ENCODE measurements around the gene RRP1B.
"Not testable (repeated sequence)": the region's sequence is repeated elsewhere in the genome, so short reads cannot be mapped to it uniquely, and the experiment has no call there.

The RRP1B gene

GRCh38 chr21:43667191-43667904 lies 8.0 kb downstream of the RRP1B start:
- DNase-seq (ENCODE audit: low read depth) = no peak

GRCh38 chr21:43669828-43670605 lies 10.7 kb downstream of the RRP1B start:
- no peak for DNase-seq (ENCODE audit: low read depth)

GRCh38 chr21:43675871-43676270 lies 16.5 kb downstream of the RRP1B start:
- no peak for DNase-seq (ENCODE audit: low read depth)

DNA sequence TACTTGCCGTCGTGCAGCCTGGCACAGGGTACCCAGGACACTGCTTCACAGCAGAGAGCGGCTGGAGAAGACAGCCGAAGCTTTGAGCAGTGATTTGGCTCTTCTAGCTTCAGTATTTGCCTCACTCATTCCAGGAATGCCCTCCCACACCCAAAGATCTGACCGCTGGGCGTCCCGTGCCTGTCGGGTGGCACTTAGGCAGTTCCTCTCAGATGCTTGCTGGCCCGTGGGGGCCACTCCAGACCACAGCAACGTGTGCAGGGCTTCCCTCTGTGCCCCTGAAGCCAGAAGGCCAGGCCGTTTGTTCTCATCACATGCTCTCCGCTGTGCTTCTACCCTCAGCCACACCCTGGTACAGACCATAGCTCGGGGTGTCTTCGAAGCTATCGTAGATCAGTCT lies 17.0 kb downstream of the RRP1B start:
- DNase-seq (ENCODE audit: low read depth) = no peak

DNA sequence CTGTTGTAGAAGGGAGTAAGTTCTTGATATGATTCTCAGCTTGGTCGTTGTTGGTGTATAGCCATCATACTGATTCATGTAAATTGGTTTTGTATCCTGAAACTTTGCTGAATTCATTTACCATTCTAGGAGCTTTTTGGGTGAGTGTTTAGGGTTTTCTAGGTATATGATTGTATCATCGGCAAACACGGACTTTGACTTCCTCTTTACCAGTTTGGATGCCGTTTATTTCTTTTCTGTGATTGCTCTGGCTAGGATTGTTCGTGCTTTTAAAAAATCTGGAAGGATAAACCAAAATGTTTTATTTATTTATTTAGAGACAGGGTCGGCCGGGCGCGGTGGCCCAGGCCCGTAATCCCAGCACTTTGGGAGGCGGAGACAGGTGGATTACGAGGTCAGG lies 20.6 kb downstream of the RRP1B start:
- DNase-seq (ENCODE audit: low read depth) = no peak

DNA sequence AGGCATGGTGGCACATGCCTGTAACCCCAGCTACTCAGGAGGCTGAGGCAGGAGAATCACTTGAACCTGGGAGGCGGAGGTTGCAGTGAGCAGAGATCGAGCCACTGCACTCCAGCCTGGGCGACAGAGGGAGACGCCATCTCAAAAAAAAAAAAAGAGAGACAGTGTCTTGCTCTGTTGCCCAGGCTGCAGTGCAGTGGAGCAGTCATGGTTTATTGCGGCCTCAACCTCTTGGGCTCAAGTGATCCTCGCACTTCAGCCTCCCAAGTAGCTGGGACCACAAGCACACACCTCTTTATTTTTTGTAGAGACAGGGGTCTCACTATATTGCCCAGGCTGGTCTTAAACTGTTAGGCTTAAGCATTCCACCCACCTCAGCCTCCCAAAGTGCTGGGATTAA lies 21.1 kb downstream of the RRP1B start:
- DNase-seq (ENCODE audit: low read depth) = not testable (repeated sequence)

DNA sequence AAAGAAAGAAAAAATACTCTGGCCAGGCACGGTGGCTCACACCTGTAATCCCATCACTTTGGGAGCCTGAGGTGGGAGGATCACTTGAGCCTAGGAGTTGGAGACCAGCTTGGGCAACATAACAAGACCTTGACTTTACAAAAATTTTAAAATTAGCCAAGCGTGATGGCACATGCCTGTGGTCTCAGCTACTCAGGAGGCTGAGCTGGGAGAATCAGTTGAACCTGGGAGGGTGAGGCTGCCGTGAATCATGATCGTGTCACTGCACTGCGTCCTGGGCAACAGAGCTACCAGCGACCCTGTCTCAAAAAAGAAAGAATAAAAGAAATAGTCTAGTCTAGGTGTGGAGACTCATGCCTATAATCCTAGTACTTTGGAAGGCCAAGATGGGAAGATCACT lies 22.3 kb downstream of the RRP1B start:
- DNase-seq (ENCODE audit: low read depth) = no peak

- DNase-seq (ENCODE audit: low read depth) = no peak
Observed at GRCh38 chr21:43684424-43684823, 25.1 kb downstream of the RRP1B start.

DNA sequence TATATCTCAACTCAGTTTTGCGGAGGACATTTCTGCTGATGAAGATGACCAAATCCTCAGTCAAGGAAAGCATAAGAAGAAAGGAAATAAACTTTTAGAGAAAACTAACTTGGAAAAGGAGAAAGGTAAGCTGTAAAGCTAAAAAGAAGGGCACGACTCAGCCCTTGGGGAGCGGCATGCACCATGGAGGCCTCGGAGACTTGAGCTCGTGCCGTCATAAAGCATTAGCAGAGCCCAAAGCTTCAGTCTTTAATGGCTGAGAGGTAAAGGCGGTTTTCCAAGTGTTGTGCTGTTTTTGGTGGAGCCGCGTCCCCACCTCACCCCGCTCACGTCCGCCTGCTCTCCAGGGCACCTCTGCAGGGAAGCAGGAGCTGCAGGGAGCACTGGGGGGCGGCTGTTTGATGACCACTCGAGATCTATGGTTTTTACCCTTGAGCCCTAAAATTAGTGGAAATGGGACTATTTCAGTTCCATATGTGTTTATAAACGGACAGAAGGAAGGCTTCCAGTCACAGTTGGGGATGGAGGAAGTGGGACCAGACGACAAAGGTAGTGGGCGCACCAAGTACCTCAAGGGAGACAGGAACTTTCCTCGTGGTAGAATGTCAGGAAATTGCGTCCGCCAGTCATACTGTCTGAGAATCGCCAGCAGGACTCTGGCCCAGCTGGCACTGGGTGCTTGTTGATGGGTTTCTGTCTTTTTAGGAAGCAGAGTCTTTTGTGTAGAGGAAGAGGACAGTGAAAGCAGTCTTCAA lies 27.6 kb downstream of the RRP1B start:
- no peak for DNase-seq (ENCODE audit: low read depth)

DNA sequence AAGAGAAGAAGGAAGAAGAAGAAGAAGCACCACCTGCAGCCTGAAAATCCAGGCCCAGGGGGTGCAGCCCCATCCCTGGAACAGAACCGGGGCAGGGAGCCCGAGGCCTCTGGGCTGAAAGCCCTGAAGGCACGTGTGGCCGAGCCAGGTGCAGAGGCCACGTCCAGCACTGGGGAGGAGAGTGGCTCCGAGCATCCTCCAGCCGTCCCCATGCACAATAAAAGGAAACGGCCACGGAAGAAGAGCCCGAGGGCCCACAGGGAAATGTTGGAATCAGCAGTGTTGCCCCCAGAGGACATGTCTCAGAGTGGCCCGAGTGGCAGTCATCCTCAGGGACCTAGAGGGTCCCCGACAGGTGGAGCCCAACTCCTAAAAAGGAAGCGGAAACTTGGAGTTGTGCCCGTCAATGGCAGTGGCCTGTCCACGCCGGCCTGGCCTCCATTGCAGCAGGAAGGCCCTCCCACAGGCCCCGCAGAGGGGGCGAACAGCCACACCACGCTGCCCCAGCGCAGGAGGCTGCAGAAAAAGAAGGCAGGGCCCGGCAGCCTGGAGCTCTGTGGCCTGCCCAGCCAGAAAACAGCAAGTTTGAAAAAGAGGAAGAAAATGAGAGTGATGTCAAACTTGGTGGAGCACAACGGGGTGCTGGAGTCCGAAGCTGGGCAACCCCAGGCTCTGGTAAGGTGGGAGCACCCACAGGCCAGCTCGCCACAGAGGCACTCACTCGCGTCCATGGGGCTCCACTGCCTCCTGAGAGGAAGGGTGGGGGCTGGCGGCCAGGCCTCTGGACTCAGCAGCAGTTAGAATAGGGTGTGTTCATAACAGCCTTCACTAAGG lies 28.4 kb downstream of the RRP1B start:
- DNase-seq (ENCODE audit: low read depth) = no peak

GRCh38 chr21:43688906-43689305 lies 29.5 kb downstream of the RRP1B start:
- DNase-seq (ENCODE audit: low read depth) = no peak

- DNase-seq (ENCODE audit: low read depth) = no peak
Observed at GRCh38 chr21:43689556-43690337, 30.4 kb downstream of the RRP1B start.

- no peak for DNase-seq (ENCODE audit: low read depth)
Observed at GRCh38 chr21:43690346-43690745, 31.0 kb downstream of the RRP1B start.

GRCh38 chr21:43691086-43691795 lies 31.9 kb downstream of the RRP1B start:
- no peak for DNase-seq (ENCODE audit: low read depth)

GRCh38 chr21:43691801-43692200 lies 32.4 kb downstream of the RRP1B start:
- no peak for DNase-seq (ENCODE audit: low read depth)

- no peak for DNase-seq (ENCODE audit: low read depth)
Observed at GRCh38 chr21:43692949-43693348, 33.6 kb downstream of the RRP1B start.

DNA sequence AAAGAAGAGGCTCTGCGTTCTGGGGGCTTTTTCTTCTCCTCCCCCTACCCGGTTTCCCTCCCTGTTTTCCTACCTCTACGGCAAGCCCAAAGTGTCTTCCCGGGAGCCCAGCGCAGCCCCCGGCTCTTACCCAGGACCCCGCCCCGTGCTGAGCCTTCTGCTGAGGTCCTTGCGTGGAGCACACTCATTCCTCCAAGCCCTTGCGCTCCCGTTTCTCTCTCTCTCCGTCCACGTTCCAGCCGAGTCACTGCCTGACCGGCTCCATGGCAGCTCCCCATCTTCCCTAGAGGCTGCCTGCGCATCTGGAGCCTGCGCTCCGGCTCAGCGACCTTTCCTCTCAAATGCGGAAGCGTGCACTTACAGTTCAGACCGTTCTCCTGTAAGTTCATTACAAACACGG lies 34.6 kb downstream of the RRP1B start:
- no peak for DNase-seq (ENCODE audit: low read depth)

DNA sequence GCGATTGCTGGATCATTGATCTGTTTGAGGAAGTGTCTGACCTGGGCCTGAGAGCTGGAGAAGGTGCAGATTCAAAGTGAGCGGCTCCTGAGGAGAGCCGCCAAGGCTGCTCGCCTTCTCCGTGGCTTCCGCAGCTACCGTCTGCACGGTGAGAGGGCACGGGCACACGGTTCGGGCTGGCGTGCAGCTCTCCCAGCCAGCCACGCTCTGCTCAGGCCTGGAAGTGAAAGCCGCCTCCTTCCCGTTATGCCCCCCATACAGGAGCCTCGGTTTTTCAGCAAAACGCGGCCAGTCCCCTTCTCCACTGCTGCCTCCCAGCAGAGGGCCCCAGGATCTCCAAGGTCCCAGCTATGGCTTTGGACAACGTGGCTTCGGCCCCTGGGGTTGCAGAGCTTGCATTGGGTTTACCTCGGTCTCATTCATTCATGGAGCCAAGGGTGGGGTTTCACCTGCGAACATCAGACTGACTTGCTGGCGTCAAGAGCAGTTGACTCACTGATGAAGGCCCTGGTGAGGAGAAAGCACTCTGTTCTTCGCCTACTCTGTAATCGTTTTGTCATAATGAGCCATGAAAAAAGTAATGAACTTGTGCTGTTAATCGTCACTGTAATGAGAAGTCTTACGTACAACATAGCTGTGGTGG lies 35.2 kb downstream of the RRP1B start:
- no peak for DNase-seq (ENCODE audit: low read depth)

DNA sequence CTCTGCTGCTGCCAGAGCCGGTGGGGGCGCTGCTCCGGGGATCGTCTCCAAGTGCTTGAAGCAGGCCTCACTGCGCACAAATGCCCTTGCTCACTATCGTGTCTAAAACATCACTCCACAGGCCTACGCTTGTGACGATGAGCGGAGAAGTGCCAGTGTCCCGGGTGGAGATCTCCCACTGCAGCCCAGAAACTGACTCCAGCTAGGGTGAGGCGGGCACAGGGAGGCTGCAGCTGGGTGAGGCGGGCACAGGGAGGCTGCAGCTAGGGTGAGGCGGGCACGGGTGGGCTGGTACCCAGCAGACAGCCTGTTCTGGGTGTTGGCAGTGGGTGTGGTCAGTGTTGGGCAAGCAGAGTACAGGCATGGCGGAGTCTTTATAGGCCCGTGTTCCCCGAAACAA lies 36.9 kb downstream of the RRP1B start:
- DNase-seq (ENCODE audit: low read depth) = no peak

Data from activated T-cell treated with anti-CD3 and anti-CD28 coated beads for 1 hour (primary cell).